HepG2 (cell line): Measurements from ENCODE around the gene FMOD.

Source experiments
- CHD4 ChIP-seq: fragments of 200-600 bp; sonication (generic); IDR thresholded peaks from 2 replicates; pipeline ENCODE4 v1.7.0; 2017; ENCODE audit warnings: mild to moderate bottlenecking, low read length, borderline replicate concordance
- GABPB1 ChIP-seq: IDR thresholded peaks from 2 replicates; pipeline ENCODE4 v1.6.1; 2016; ENCODE audit warnings: mild to moderate bottlenecking, missing genetic modification reagents, moderate library complexity, missing compliant biosample characterization
- MED8 ChIP-seq: sonication (generic); formaldehyde crosslinking; IDR thresholded peaks from 2 replicates; pipeline ENCODE4 v1.8.1; 2023; ENCODE audit warnings: mild to moderate bottlenecking, missing genetic modification reagents; ENCODE audit not compliant: insufficient replicate concordance
- MYNN ChIP-seq: sonication (generic); formaldehyde crosslinking; IDR thresholded peaks from 2 replicates; pipeline ENCODE4 v1.4.0; 2020; ENCODE audit warnings: mild to moderate bottlenecking, low read depth, missing genetic modification reagents
- POLR2A ChIP-seq, 2 experiments: IDR thresholded peaks; 2 replicates each; pipeline ENCODE4 v1.6.1; 2011; ENCODE audit warnings: low read depth in 2 of 2, low read length in 2 of 2, mild to moderate bottlenecking in 1 of 2, moderate library complexity in 1 of 2; ENCODE audit not compliant: insufficient read depth in 1 of 2
- RAD21 ChIP-seq: fragments of 450-650 bp; formaldehyde crosslinking; IDR thresholded peaks from 2 replicates; pipeline ENCODE4 v1.5.0; 2020; ENCODE audit warnings: mild to moderate bottlenecking
- TF ChIP-seq, protein P1 (sequence below): sonication (generic); formaldehyde crosslinking; IDR thresholded peaks from 2 replicates; pipeline ENCODE4 v1.4.0; 2020; ENCODE audit warnings: missing genetic modification reagents

DNA sequence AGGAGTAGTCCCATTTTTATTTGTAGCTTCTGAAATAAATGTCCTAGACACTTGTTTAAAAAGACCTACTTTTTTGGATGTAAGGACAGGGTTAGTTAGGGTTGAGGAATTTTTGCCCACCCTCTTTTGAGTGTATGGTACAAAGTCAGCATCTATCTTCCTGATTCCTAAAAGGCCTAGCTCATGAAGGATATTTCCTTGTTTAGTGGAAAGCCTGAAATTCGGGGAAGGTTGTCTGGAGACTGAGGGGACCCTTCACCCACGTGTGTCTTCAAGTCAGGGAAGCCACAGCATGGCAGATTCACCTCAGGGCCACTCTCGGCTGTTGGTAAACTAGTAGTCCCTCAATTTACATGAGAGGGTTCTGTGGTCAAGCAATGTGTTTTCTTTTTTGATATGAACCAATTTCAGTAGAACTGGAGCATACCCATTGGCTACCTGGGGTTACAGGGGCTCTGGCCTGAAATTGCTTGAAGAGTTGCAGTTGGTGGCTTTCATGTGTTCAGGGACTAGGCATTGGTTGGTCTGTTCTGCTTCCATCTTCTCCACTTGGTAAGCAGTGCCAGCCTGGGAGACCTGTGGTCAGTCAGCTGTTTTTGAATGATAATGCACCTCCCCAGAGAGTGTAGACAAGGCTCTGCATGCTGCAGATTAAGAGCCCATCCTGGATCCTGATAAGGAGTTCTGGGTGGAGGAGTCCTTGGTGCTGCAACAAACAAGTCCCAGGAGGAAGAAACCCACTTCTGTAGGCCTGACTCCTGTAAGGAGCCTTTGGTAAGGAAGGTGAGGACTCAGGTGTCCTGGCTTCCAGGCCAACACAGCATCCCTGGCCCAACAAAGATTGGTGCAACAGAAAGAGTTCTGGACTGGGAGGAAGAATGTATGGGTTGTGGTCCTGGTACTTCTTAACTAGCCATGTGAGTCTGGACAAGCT is 39.3 kb downstream of the FMOD start:
- TF ChIP-seq, protein P1, sequence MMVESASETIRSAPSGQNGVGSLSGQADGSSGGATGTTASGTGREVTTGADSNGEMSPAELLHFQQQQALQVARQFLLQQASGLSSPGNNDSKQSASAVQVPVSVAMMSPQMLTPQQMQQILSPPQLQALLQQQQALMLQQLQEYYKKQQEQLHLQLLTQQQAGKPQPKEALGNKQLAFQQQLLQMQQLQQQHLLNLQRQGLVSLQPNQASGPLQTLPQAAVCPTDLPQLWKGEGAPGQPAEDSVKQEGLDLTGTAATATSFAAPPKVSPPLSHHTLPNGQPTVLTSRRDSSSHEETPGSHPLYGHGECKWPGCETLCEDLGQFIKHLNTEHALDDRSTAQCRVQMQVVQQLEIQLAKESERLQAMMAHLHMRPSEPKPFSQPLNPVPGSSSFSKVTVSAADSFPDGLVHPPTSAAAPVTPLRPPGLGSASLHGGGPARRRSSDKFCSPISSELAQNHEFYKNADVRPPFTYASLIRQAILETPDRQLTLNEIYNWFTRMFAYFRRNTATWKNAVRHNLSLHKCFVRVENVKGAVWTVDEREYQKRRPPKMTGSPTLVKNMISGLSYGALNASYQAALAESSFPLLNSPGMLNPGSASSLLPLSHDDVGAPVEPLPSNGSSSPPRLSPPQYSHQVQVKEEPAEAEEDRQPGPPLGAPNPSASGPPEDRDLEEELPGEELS (CRISPR knock-in tag): no peak
- TF ChIP-seq RAD21: no peak
- TF ChIP-seq MED8 (CRISPR knock-in tag): no peak
- TF ChIP-seq MYNN (CRISPR knock-in tag): no peak
- no peak for TF ChIP-seq CHD4
- no peak for TF ChIP-seq POLR2A (IDR thresholded peaks at IDR 0.05; ENCODE audit: insufficient read depth in 1 of 2, low read depth in 2 of 2, low read length in 2 of 2)
- no peak for TF ChIP-seq GABPB1 (CRISPR knock-in tag)
